SK-N-SH (cell line): Measurements from ENCODE around the gene BLOC1S3.

Experiments
- YY1 ChIP-seq: IDR thresholded peaks from 2 replicates; pipeline ENCODE4 v1.4.0; 2012; ENCODE audit warnings: low read depth, mild to moderate bottlenecking
- TF ChIP-seq, protein P1 (sequence below): fragments of 200-600 bp; sonication (generic); IDR thresholded peaks from 2 replicates; pipeline ENCODE4 v1.6.1; 2017; ENCODE audit warnings: antibody characterized with exemption, mild to moderate bottlenecking, moderate library complexity

DNA sequence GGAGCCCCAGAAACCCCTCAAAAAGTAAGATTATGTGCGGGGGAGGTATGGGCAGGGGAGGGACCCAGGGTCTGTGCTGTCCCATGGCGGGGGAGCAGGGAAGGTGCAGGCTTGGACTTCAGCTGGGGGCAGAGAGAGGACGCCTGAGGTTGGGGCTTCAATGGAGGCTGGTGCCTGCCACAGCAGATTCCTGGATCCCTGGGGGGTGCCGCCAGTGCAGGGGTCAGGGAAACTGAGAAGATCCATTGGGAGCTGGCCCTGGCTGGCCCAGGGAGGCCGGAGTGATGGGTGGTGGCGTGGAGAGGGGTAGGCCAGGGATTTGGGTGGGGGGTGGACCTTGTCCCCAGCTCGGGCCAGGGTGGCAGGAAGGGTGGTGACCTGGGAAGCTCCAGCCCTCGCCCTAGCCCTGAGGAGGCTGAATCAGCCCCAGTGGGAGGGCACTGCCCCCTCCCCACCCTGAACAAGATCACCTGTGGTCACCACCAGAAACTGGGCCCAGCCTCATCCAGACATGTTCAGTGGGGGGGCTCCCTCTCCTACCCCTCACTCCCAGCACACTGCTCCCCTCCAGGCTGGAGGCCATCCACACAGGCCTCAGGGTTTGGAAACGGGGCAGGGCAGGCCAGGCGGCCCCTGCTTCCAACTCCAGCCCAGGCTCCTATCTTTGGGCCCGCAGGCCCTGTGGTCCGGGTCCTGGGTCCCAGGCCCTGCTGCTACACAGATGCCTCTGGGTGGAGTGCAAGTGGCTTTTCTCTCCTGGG lies 19.2 kb upstream of the BLOC1S3 start:
- TF ChIP-seq, protein P1, sequence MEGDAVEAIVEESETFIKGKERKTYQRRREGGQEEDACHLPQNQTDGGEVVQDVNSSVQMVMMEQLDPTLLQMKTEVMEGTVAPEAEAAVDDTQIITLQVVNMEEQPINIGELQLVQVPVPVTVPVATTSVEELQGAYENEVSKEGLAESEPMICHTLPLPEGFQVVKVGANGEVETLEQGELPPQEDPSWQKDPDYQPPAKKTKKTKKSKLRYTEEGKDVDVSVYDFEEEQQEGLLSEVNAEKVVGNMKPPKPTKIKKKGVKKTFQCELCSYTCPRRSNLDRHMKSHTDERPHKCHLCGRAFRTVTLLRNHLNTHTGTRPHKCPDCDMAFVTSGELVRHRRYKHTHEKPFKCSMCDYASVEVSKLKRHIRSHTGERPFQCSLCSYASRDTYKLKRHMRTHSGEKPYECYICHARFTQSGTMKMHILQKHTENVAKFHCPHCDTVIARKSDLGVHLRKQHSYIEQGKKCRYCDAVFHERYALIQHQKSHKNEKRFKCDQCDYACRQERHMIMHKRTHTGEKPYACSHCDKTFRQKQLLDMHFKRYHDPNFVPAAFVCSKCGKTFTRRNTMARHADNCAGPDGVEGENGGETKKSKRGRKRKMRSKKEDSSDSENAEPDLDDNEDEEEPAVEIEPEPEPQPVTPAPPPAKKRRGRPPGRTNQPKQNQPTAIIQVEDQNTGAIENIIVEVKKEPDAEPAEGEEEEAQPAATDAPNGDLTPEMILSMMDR: no peak
- TF ChIP-seq YY1: no peak
